ELR (cell line): ENCODE data around the gene SLC41A3.
A peak's percentile ranks its signal among the peaks of the same experiment; 100 is the strongest.

Experiments used
- DNase-seq: peaks from one replicate; pipeline ENCODE4 v3.0.0-alpha.2; 2015; ENCODE audit warnings: low read depth

SLC41A3 gene

DNA sequence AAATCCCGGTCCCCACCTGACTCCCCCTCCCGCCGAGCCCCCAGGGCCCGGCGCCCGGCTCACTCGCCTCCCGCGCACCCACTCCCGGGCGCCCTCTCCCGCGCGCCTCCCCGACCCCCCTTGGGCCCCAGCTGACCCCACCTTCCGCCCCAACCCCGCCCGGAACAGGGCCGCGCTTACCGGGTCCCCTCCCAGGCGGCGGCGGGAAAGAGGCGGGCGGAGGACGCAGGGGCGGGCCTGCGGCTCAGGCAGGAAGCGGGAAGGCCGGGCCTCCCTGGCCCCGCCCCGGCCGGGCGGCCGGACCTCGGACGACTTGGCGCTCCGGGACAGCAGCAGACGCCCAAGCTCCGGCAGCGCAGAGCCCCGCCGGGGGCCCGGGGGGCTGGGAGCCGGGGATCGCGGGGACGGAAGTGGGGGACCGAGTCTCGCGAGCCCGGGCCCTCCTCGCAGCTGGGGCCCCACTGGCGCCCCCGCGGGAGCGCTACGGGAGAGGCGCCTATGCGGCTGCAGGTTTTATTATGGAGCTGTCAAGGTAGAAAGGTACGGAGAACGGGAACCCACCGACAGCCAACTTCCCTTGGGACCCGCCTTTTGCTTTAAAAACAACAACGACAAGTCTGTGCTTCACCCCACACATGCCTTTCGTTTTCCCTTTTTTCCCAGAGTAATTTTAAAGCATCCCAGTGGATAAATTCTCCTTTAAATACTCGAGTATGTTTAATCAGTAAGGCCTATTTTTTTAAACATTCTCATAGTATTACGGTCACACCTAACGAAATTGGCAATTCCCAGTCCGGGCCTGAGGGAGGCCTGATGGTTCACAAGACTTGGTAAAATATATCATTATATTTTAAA, at the start of gene SLC41A3:
SLC41A3 (minus strand) TSS at position 212 of the 855 bp plus-strand sequence. CDS start 15,905 bp downstream, outside the sequence.
- peak; percentile 84 for DNase-seq

DNA sequence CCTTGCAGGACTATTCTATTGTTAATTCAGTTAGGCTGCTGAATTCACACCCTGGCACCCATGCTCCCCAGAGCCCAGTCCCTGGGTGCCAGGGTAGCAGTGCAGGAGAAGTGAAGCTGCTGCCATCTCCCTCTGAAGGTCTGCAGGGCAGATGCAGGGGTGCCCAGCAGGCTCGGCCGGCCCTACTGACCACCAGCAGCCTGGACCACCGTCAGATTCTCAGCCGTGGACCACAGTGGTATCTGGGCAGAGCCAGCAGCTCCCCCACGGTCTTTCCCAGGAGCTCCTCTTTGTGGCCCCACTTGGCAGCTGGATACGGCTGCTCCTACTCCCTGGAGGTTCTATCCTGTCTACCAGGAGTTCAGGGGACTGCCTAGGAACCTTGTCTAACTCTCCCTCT, 49.7 kb upstream of the SLC41A3 start:
- DNase-seq, result no peak

DNA sequence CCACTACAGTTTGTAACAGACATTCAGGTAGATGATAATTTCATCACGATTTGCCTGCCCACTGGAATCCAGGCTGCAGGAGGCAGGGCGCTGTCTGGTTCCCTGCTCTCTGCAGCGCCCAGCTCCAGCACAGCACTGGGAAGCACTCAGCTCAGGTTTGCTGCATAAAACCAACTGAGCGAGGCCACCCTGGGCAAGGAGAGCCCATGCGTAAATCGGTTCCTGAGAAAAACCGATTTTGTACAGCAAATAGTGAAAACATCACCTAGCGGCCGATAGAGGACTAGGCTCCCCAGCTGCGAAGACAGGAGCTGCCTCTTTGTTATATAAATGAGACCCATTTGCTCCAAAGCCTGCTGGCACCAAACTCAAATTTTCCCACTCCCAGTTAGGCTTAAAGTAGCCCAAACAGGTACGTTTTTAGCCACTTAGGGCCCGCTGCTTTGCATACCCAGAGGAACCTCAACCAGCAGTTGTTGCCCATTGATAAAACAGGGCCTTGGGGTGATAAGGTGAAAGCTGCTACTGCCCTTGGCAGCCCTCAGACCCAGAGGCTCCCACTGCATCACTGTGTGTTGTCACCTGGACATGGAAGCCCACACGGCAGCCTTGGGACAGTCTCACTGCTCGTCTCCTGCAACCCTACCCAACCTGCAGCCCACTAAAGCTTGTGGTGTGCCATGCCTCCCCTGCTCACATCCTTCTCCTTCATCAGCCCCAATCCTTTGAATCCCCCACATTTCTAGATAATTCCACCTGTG, 49.0 kb upstream of the SLC41A3 start:
- DNase-seq, result peak; percentile 49

DNA sequence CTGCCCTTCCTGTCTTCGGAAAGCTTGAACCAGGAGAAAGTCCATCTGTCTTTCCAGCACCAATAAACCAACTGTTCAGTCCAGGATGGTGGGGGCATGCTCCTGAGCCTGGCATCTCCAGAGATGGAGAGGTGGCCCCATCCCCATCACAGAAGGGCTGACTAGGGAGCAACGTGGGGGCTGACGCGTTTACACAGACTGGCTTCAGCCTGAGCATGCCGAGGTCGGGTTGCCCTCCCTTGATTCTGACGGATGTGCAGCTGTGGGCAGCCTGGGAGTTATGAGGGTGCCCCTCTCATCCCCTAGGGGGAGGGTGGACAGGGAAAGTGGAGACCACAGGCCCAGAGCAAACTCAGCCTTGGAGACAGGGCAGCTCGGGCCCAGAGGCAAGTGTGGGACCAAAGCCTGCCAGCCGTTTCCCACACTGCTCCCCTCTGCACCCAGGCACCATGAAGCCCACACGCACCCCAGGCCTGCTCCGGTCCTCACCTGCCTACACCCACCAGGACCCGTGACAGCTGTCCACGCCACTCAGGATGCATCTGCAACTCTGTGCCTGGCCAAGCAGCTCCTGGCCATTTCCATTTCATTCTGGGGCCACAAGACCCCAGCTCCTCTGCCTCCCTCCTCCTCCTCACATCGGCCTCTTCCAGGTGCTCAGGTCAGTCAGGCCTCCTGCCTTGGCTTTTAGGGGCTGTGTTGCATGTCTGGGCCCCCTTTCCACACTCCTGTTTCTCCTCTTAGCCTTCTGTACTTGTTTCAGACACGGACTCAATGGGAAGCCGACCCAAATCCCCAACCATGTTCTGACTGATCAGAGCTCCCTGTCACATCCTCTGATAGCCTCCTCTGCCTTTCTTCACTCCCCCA, 48.2 kb upstream of the SLC41A3 start:
- no peak for DNase-seq

DNA sequence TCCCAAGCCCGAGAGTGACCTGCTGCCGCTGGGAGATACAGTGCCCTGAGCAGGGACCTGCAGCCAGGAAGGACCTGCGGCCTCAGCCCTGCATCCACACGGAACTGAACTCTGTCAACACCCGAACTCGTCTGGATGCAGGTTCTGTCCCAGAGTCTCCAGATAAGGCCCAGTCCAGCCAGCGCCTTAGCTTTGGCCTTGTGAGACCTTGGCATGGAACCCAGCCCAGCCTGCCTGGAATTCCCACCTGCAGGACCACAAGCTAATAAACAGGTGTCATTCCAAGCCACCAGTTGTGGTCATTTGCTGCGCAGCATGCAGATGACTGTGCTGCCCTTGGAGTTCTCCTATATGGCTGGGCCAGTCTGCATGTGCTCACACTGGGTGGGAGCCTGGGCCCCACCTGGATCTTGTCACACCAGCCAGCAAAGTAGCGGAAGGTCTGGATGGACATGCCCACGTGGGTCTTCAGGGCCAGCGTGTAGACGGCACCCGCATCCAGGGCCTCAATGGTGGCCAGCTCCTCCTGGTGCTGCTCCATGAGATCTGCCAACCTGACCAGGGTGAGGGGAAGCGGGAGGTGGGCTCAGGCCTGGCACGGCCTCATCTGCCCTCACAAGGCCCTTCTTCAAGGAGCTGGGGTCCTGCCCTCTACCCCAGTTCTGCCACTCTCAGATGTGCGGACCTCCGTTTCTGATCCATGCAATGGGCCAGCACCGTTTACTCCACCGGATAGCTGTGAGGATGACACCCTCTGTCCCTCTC, 47.2 kb upstream of the SLC41A3 start:
- no peak for DNase-seq

DNA sequence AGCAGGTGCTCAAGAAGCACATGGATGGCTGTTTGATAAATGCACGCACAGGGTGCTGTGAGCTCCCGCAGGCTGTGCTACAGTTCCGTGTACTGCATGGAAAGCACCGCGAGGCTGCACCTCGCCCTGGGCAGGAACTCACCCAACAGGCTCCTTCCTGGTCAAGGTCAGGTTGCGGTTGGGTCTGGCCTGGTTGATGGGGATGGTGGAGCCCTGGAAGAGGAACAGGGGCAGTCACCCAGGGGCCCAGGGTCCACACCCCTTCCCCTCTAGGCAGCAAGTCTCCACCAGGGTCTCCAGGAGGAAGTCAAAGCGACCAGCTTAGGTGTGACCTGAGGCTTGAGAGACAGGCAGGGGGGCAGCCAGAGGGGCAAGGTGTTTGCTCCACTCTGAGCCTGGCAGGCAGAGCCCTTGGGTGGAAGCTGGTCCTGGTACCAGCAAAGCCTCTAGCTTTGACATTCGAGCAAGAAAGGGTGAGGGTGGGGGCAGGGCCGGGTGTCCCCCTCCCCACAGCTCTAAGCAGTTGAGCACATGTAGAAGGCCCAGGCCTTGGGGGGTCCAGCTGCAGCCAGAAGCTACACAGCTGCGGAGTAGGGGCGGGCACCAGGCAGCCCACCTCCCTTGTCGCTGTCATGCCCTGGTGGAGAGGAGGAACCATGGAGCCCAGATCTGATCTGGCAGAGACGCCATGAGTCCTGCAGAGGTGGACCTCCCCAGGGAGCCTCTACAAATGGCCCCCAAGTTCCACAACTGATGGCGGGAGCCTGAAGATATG, 46.3 kb upstream of the SLC41A3 start:
- no peak for DNase-seq

DNA sequence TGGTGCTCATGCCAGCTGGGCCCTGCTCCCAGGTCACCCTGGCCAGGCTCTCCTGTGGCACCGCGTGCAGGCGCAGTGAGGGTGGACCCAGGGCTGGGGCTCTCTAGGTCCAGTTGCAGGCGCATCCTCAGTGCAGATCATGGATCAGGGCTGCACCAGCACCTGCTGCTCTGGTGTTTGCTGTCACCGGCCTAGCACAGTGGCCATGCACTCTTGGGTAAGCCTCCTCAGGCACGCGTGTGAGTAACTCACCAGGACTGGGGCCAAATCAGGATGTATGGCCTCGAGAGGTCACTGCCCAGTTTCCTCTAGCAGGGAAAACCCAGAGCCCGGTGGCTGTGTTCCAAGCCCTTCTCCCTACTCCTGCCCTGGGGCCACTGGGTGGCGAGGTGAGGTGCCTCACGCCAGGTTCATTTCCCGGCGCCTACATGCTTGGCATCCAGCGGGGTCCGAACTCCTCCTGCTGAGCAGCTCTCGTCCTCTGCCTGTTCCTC, 45.5 kb upstream of the SLC41A3 start:
- peak; percentile 72 for DNase-seq

DNA sequence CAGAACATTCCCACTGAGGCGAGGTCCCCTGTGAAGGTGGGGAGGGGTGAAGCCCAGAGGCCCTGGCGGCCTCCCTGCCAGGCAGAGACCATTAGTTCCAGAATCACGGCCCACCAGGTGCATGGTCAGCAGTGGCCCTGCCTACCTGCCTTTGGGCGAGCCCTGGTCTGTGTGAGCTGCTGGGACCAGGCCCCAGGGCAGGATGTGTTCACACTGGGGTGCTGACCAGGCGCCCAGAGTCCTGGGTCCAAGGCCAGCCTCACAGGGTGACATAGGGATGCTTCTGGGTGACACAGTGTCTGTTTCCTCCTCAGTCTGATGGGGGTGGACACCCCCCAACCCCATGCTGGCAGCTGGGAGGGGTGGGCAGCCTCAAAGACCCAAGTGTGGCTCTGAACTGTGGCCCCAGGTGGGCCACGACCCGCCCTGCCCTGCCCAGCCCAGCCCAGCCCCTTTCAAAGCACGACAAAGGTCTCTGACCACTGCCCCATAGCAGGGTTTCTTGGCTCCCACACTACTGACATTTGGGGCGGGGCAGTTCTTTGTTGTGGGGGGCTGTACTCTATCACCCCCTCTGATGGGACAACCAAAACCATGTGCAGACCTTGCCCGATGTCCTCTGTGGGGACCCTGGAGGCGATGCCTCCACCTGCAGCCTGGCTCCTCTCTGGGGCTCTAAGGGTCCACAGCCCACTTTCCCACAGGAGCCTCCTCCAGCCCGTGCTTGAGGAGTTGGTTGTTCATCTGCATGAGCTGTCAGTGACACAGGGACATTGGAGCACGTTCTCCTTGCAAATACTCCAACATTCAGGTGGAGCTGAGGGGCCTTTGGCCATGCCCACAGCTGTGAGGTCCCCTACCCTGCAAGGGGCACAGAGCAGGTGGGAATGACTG, 44.8 kb upstream of the SLC41A3 start:
- no peak for DNase-seq

DNA sequence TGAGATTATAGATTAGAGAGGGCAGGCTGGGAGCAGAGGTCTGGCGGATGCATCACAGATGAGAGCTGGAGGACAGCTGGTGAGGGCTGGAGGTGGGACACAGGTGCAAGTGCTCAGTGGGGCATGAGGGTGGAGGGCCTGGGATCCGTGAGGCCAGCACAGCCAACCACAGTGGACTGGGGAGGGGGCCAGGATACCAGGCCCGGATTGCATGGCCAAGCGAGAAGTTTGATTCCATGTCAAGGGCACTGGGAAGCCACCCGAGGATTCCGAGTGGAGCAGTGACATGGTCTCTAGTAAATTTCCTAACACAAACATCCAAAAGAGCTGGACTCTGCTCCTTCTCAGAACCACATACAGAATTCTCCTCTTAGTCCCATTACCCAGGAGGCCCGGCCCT, 44.0 kb upstream of the SLC41A3 start:
- no peak for DNase-seq

DNA sequence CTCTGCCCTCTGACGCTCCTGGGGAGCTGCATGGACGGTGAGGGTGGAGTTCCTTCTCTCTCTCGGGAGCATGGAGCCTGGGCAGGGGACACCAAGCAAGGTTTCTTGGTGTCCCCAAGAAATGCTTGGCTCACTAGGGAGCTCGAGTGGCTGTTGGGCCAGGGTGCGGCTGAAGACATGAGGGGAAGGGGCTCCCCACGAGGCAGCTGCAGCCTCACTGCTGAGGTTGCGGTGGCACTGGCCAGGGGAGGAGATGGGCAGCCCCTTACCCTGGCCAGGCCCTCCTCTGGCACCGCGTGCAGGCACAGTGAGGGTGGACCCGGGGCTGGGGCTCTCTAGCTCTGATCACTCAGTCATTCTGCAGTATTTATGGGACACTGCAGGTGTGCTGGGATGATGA, 43.5 kb upstream of the SLC41A3 start:
- no peak for DNase-seq

DNA sequence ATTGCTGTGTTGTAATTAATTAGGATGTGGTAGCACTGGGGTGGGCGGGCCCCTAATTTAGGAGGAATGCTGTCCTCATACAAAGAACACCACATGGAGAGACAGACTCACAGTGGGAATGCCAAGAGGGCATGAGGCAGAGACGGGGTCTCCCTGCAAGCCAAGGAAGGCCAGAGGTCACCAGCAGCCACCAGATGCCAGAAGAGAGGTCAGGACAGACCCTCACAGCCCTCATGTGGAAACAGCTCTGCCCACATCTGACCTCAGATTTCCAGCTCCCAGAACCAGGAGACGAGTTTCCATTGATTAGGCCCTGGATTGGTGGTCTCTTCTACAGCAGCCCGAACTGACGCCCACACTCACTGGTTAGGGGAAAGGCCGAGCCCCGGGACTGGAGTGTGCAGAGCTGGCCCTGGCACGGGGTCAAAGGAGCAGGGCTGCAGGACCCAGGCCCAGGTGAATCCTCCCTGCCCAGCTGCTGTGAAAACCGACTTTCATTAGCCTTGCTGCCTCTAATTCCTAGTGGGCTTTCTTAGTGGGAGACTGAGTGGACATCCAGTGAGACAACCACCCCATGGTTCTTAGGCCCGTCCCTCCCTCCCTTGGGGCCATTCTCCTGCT, 43.0 kb upstream of the SLC41A3 start:
- no peak for DNase-seq

DNA sequence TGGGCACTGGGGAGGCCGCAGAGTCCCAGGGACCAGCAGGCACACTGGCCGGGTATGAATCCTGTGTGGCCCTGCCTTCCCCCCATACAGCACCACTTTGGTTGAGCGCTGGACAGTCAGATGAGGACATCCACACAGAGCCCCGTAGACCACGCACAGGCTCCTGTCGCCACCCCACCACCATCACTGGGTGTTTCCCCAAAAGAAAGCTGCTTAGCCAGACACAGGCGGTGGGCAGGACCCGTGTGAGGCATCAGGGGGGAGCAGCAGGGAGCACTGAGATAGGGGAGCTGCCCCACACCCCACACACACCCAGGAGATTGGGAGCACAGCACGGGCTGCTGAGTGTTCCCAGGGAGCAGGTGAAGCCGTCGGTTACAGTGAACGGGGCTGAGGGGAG, 42.4 kb upstream of the SLC41A3 start:
- DNase-seq, result no peak

DNA sequence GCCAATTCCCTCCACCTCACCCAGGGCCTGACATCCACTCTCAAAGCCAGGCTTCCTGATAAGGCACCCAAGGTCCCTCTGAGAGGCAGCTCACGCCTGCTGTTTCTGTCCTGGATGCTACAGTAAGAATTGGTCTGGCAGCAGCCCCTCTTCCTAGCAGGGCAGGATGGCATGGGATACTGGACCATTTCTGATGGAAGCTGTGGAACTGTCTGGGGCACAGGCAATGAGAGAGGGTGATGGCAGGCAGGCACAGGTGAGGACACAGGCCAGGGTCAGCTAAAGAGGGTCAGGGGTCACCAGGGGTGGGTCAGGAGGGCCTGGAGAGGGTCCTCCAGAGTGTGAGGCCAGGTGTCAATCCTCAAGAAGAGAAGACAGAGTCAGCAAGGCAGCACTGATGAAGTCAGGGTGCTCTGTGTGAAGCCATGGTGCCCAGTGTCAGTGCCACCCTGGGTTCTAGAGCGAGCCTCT, 41.9 kb upstream of the SLC41A3 start:
- DNase-seq, result no peak

DNA sequence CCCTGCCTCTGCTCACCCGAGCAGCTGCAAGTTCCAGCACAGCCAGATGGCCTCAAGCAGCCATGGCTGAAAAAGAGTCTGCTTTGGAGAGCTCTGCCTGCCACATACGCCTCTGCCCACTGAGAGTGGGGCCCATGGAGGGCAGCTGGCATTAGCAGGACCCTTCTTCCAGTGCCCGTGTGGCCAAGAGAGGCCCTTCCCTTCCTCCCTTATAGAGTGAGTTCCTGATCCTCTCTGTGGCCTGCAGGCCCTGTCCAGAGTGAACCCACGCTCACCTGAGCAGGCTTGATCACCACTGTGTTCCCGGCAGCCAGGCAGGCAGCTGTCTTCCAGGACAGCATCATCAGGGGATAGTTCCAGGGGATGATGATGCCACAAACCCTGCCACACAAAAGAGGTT, 41.4 kb upstream of the SLC41A3 start:
- DNase-seq, result no peak

DNA sequence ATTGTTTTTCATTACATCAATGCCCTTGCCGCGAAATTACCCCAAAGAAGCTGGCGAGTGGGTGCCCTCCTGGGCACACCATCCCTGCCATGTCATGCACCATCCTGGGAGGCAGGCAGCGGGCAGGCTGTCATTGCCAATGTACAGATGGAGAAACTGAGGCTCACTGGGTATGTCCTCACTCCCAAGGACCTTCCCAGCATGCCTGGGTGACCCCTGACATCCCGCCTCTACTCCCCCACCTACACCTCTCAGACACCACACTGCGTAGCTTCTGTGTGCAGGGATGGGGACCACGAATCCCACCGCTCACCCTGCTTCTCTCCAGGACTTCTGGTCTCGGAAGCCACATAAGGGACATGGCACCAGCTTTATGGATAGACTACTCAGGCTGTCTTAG, 41.0 kb upstream of the SLC41A3 start:
- no peak for DNase-seq

DNA sequence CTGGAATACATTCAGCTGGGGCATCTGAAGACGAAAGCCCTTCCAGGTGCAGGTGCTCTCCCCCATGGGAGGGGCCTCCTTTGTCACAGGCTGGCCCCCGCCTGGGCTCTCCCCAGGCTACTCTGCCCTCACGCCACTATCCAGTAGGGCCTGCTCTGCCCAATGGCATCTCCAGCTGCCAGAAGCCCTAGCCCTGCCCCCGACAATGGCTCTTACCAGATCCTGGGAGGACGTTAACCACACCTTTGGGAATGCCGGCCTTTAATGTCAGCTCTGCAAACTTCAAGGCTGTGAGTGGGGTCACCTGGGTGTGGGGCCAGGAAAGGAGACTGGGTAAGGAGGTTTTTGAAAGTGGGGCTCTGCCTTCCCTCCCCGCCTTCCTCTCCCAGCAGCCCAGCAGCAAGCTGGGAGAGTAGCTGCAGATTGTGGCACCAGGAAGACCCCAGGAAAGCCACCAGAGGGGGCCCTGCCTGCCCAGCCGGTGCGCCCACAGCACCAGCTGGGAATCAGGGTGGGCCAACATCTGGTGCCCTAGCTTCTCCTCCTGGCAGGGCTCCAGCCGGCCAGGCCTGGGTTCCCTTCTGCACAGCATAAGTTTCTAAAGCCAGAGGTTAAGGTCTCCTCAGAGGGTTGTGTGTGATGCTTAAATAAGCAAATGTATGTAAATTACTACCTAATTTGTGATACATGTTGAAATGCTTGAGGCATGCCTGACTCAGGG, 40.4 kb upstream of the SLC41A3 start:
- DNase-seq, result no peak

DNA sequence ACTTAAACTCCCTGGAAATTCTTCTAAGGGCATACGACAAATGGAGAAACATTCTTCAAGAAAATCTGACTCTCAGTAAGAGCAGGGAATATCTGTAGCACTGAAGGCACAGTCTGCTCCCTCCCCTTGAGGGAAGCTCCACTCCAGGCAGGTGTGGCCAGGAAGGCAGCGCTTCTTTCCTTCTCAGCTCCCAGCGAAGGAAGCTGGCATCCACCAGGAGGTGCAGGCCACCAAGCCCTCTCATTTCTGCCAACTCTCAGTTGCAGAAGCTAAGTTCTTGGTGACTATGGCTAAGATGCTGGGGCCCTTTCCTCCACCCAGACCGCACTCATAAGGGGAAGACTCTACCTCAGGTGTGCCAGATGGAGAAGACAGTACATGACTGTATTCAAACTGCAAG, 37.7 kb upstream of the SLC41A3 start:
- no peak for DNase-seq

DNA sequence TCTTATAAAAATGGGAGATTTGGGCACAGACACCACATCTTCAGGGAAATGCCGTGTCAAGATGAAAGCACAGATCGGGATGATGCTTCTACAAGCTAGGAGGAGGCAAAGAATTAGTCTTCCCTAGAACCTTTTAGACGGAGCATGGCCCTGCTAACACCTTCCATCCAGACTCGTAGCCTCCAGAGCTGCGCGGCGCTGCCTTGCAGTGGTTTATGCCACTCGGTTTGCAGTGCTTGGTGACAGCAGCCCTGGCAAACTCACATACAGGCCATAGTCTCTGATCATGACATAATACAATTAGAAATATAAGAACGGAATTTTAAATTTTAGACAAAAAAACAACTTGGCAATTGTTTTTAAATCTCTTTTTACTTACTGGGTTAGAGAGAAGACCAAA, 37.1 kb upstream of the SLC41A3 start:
- no peak for DNase-seq
